ENCODE measurements around the gene FER.
"Not testable (repeated sequence)": the region's sequence is repeated elsewhere in the genome, so short reads cannot be mapped to it uniquely, and the experiment has no call there.

FER gene

GRCh38 chr5:109022056-109022455 is 274.4 kb downstream of the FER start:
- no peak overlapping the region for H3K4me3 Mint-ChIP-seq
- DNase-seq (ENCODE audit: low spot score in 2 of 2): no peak
- H3K4me1 Mint-ChIP-seq: no peaks in the 10 kb centered on the region
- H3K27me3 Mint-ChIP-seq: no peaks in the 10 kb centered on the region
- no peaks in the 10 kb centered on the region for H3K36me3 Mint-ChIP-seq (ENCODE audit: insufficient read depth)
- H3K9me3 Mint-ChIP-seq: no peaks in the 10 kb centered on the region
- H3K27ac Mint-ChIP-seq (ENCODE audit: low read depth): no peak overlapping the region
- ATAC-seq (replicated peaks; ENCODE audit: extremely low read depth, poor library complexity, severe bottlenecking): no peak

DNA sequence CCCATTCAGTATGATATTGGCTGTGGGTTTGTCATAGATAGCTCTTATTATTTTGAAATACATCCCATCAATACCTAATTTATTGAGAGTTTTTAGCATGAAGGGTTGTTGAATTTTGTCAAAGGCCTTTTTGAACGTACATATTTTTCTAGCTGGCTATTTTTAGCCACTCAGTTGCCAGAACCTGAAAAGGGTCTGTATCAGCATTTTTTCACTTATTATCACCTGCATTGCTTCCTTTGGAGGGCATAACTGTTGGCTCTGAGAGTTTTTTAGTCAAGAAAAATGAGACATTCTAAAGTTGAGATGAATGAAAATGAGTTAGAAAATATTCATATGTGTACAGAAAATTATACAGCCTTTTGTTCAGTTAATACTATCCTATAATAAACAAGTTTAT is 278.0 kb downstream of the FER start:
- not testable (repeated sequence) for H3K27ac Mint-ChIP-seq (ENCODE audit: low read depth); ATAC-seq (replicated peaks; ENCODE audit: extremely low read depth, poor library complexity, severe bottlenecking); H3K4me1 Mint-ChIP-seq; H3K9me3 Mint-ChIP-seq; DNase-seq (ENCODE audit: low spot score in 2 of 2); H3K4me3 Mint-ChIP-seq; H3K27me3 Mint-ChIP-seq; H3K36me3 Mint-ChIP-seq (ENCODE audit: insufficient read depth)

- ATAC-seq (replicated peaks; ENCODE audit: extremely low read depth, poor library complexity, severe bottlenecking) (no peak), DNase-seq (ENCODE audit: low spot score in 2 of 2) (no peak)
- Mint-ChIP-seq H3K27ac (ENCODE audit: low read depth) (no peak overlapping the region), H3K4me1 (peaks cover 9% of the 10 kb centered on the region), H3K4me3 (no peak overlapping the region), H3K9me3 (no peaks in the 10 kb centered on the region), H3K36me3 (ENCODE audit: insufficient read depth) (no peaks in the 10 kb centered on the region), H3K27me3 (no peaks in the 10 kb centered on the region)
These were observed 280.4 kb downstream of the FER start for GRCh38 chr5:109027983-109028607.

DNA sequence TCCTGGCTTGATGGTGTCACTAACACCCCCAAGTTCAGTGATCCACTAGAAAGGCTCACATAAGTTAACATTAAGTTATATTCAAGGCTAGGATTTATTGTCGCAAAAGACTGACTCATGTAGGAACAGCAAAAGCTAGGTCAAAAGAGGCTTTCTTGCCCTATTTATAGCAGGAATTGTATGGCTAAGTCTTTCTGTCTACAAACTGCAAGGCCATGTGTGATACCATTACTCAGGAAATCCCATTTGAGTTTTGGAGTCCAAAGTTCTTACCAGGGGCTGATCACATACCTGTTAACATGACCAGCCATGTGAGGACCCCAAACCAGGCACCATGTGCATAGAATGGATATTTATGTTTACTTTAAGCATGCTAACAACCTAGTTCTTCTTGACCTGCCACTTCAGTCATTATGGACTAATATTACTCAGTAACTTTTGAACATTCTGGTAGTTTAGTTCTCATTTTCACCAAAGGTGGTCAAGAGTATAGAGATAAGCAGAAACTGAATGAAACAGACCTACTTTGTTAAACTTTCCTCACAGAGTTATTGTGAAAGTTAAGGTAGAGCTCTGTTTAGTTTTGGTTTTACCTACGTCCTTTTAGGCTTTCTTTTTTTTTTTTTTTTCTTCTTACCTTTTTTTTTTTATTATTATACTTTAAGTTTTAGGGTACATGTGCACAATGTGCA is 281.1 kb downstream of the FER start:
- peaks cover 9% of the 10 kb centered on the region for H3K4me1 Mint-ChIP-seq
- DNase-seq (ENCODE audit: low spot score in 2 of 2): no peak
- H3K9me3 Mint-ChIP-seq: no peaks in the 10 kb centered on the region
- no peaks in the 10 kb centered on the region for H3K27me3 Mint-ChIP-seq
- no peak overlapping the region for H3K27ac Mint-ChIP-seq (ENCODE audit: low read depth)
- ATAC-seq (replicated peaks; ENCODE audit: extremely low read depth, poor library complexity, severe bottlenecking): no peak
- no peak overlapping the region for H3K4me3 Mint-ChIP-seq
- H3K36me3 Mint-ChIP-seq (ENCODE audit: insufficient read depth): no peaks in the 10 kb centered on the region

DNA sequence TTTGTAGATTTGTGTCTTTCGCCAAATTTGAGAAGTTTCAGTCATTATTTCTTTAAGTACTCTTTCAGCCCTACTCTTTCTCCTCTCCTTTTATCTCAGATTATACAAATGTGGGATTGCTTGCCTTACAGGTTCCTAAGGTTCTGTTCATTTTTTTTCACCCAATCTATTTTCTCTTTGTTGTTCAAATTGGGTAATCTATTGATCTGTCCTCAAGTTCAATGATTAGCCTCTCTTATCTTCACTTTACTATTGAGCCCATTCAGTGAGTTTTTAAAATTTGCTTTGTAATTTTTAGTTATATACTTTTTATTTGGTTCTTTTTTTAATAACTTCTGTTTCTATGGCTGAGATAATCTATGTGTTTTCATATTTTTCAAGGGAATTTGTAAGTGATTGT is 282.1 kb downstream of the FER start:
- Mint-ChIP-seq H3K4me3 (no peak overlapping the region), H3K36me3 (ENCODE audit: insufficient read depth) (no peaks in the 10 kb centered on the region), H3K4me1 (peaks cover 9% of the 10 kb centered on the region), H3K27ac (ENCODE audit: low read depth) (no peak overlapping the region), H3K27me3 (no peaks in the 10 kb centered on the region), H3K9me3 (no peaks in the 10 kb centered on the region)
- ATAC-seq (replicated peaks; ENCODE audit: extremely low read depth, poor library complexity, severe bottlenecking) (no peak), DNase-seq (ENCODE audit: low spot score in 2 of 2) (no peak)

DNA sequence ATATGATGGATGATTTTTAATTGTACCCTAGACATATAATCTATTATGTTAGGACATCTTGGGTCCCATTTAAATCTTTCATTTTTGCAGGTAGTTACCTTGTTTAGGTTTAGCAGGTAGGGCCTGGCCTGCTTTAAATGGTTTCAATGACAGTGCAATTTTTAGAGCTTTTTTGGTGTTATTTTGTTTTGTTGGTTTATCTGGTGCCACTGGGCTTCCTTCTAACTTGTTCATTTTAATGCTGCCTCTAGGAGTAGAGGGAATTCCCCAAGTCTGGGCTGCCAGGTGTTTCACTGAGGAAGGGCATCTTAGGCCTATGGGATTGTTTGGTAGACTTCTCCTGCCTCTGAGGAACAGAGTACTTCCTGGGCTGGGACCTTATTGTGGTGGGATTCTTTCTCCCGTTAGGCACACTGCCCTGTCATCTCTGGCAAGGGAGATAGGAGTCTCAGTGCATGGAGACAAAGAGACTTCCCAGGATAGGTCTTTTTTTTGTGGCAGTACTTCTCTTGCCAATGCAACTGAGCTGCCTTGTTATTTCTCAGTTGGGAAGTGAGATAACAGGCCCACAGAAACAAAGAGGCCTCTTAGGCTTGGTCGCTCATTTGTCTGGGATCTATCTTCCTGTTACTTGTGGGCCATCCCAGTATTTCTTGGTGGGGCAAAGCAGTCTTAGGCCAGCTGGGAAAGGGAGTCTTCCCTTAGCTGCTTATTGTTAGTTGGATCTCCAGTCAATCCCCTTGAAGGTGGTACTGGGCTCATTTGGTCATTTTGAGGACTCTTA is 282.9 kb downstream of the FER start:
- no peak overlapping the region for H3K4me3 Mint-ChIP-seq
- no peak for DNase-seq (ENCODE audit: low spot score in 2 of 2)
- H3K27ac Mint-ChIP-seq (ENCODE audit: low read depth): no peak overlapping the region
- no peaks in the 10 kb centered on the region for H3K9me3 Mint-ChIP-seq
- H3K36me3 Mint-ChIP-seq (ENCODE audit: insufficient read depth): no peaks in the 10 kb centered on the region
- H3K27me3 Mint-ChIP-seq: no peaks in the 10 kb centered on the region
- peaks cover 9% of the 10 kb centered on the region for H3K4me1 Mint-ChIP-seq
- ATAC-seq (replicated peaks; ENCODE audit: extremely low read depth, poor library complexity, severe bottlenecking): no peak

- Mint-ChIP-seq H3K36me3 (ENCODE audit: insufficient read depth) (no peaks in the 10 kb centered on the region), H3K4me1 (peaks cover 9% of the 10 kb centered on the region), H3K27ac (ENCODE audit: low read depth) (no peak overlapping the region), H3K27me3 (no peaks in the 10 kb centered on the region), H3K4me3 (no peak overlapping the region), H3K9me3 (no peaks in the 10 kb centered on the region)
- no peak for DNase-seq (ENCODE audit: low spot score in 2 of 2)
- ATAC-seq (replicated peaks; ENCODE audit: extremely low read depth, poor library complexity, severe bottlenecking): no peak
These were observed 286.6 kb downstream of the FER start for GRCh38 chr5:109034306-109034705.

DNA sequence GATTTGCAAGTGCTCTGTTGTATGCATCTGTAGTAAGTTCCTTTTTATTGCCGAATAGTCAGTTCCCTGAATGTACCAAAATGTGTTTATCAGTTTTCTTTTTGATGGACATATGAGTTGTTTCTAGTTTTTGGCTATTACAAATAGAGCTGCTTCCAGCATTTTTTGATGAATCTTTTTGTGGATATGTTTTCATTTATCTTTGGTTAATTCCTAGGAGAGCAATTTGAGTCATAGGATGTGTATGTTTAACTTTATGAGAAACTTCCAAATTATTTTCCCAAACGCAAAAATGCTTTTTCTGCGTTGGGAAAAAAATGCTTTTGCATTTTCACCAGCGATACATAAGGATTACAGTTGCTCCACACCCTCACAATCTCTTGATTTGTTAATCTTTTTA is 287.7 kb downstream of the FER start:
- H3K4me1 Mint-ChIP-seq: peaks cover 9% of the 10 kb centered on the region
- no peak overlapping the region for H3K27ac Mint-ChIP-seq (ENCODE audit: low read depth)
- H3K9me3 Mint-ChIP-seq: no peaks in the 10 kb centered on the region
- no peak overlapping the region for H3K4me3 Mint-ChIP-seq
- ATAC-seq (replicated peaks; ENCODE audit: extremely low read depth, poor library complexity, severe bottlenecking) (no peak), DNase-seq (ENCODE audit: low spot score in 2 of 2) (no peak)
- no peaks in the 10 kb centered on the region for H3K36me3 Mint-ChIP-seq (ENCODE audit: insufficient read depth)
- no peaks in the 10 kb centered on the region for H3K27me3 Mint-ChIP-seq

DNA sequence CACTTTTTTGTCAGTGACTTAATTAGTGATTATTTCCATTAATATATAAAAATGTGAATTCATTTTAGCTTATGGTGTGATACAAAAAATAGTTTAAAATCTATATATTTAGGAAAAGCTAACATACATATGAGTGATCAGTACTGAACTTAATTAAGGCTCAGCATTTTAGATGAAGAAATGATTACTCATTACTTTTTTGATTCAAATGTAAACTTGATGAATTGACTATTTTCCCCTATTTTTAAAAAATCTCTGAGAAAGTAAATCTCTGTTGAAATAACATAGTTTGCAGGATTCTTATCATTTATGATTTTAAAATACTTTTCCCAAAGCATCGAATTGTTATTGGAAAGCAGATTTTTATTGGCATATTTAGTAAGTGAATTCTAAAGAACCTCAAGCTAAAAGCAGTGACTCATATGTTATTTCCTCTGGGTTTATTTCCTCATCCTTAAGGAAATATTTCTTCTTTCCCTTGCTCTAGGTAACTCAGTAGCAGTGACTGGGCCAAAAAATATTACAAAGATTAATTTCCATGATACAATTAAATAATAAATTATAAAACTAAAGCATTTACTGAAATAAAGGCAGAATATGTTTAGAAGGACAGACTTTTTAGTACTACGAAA is 290.6 kb downstream of the FER start:
- no peak for ATAC-seq (replicated peaks; ENCODE audit: extremely low read depth, poor library complexity, severe bottlenecking)
- no peaks in the 10 kb centered on the region for H3K9me3 Mint-ChIP-seq
- no peak overlapping the region for H3K4me3 Mint-ChIP-seq
- no peaks in the 10 kb centered on the region for H3K27me3 Mint-ChIP-seq
- no peaks in the 10 kb centered on the region for H3K36me3 Mint-ChIP-seq (ENCODE audit: insufficient read depth)
- no peaks in the 10 kb centered on the region for H3K4me1 Mint-ChIP-seq
- no peak for DNase-seq (ENCODE audit: low spot score in 2 of 2)
- no peak overlapping the region for H3K27ac Mint-ChIP-seq (ENCODE audit: low read depth)

GRCh38 chr5:109041317-109041716 is 293.6 kb downstream of the FER start:
- no peaks in the 10 kb centered on the region for H3K9me3 Mint-ChIP-seq
- H3K36me3 Mint-ChIP-seq (ENCODE audit: insufficient read depth): no peaks in the 10 kb centered on the region
- no peak for DNase-seq (ENCODE audit: low spot score in 2 of 2)
- H3K4me1 Mint-ChIP-seq: no peaks in the 10 kb centered on the region
- H3K27ac Mint-ChIP-seq (ENCODE audit: low read depth): no peak overlapping the region
- H3K27me3 Mint-ChIP-seq: no peaks in the 10 kb centered on the region
- H3K4me3 Mint-ChIP-seq: no peak overlapping the region
- ATAC-seq (replicated peaks; ENCODE audit: extremely low read depth, poor library complexity, severe bottlenecking): no peak

DNA sequence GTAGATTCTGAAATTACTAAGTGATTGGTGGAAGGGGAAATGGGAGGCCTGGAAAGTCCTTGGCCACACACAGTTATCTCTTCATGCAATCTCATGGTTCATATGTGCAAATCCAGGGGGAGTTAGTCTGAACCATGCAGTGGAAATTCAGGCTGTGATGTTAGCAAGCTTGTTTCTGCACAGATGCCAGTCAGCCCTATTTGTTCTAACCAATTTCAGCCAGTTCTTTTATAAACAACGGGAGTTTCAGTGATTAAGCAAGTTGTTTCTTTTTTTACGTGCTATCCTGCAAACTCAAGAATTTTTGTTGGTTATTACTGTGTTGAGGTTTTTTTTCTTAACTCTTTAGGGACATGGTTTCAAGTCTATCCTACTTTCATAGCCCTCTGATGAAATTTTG is 298.0 kb downstream of the FER start:
- DNase-seq (ENCODE audit: low spot score in 2 of 2): no peak
- Mint-ChIP-seq H3K27me3 (no peaks in the 10 kb centered on the region), H3K4me1 (no peaks in the 10 kb centered on the region), H3K4me3 (no peak overlapping the region), H3K36me3 (ENCODE audit: insufficient read depth) (no peaks in the 10 kb centered on the region), H3K27ac (ENCODE audit: low read depth) (no peak overlapping the region), H3K9me3 (no peaks in the 10 kb centered on the region)
- no peak for ATAC-seq (replicated peaks; ENCODE audit: extremely low read depth, poor library complexity, severe bottlenecking)

DNA sequence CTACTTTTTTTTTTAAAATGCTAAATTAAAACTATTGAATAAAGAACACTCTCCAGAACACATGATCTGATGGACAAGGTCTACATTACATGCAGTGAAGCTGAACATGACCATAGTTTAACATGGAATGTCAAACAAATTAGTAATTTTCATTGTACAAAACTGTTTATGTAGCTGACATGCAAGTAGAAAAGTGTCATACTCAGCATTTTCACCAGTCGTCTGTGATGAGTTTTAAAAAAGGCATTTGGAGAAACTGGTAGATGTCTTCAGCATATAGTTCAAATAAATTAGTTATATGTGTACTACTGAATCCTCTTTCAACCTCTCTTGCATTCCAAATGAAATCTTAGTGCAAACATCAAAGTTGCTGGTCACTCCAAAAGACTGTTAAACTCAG is 301.9 kb downstream of the FER start:
- H3K27ac Mint-ChIP-seq (ENCODE audit: low read depth): no peak overlapping the region
- no peaks in the 10 kb centered on the region for H3K27me3 Mint-ChIP-seq
- H3K9me3 Mint-ChIP-seq: no peaks in the 10 kb centered on the region
- ATAC-seq (replicated peaks; ENCODE audit: extremely low read depth, poor library complexity, severe bottlenecking): no peak
- H3K36me3 Mint-ChIP-seq (ENCODE audit: insufficient read depth): no peaks in the 10 kb centered on the region
- no peaks in the 10 kb centered on the region for H3K4me1 Mint-ChIP-seq
- no peak for DNase-seq (ENCODE audit: low spot score in 2 of 2)
- no peak overlapping the region for H3K4me3 Mint-ChIP-seq

- not testable (repeated sequence) for H3K36me3 Mint-ChIP-seq (ENCODE audit: insufficient read depth); ATAC-seq (replicated peaks; ENCODE audit: extremely low read depth, poor library complexity, severe bottlenecking); H3K4me1 Mint-ChIP-seq; DNase-seq (ENCODE audit: low spot score in 2 of 2); H3K9me3 Mint-ChIP-seq; H3K27ac Mint-ChIP-seq (ENCODE audit: low read depth); H3K4me3 Mint-ChIP-seq; H3K27me3 Mint-ChIP-seq
These were observed 302.6 kb downstream of the FER start for GRCh38 chr5:109050321-109050720.
